ACHN (cell line): ENCODE results near the gene SEMA3C.

Experiments
- DNase-seq: peaks from one replicate; pipeline ENCODE4 v3.0.0-alpha.2; 2015
- in situ Hi-C: cut with HindIII; loops from 2 replicates; pipeline ENCODE4 v1.10.0; 2017; ENCODE audit warnings: low sequenced_read_pairs, low pct_ligation_motif_present, low pct_unique_long_range_greater_than_20kb

Gene SEMA3C

GRCh38 chr7:80918909-80919721 lies at the start of gene SEMA3C:
Gene SEMA3C (minus strand): TSS chr7:80919051. CDS start chr7:80916781, 2,270 bp downstream.
- in situ Hi-C loops: loop anchor here (25.0 kb wide), 2 partner anchors 207 to 543 kb away; no protein-coding TSS in a partner anchor
- DNase-seq: peak; percentile 99

GRCh38 chr7:80968606-80969005 lies 49.8 kb upstream of the SEMA3C start:
- in situ Hi-C loops: no loop called here

GRCh38 chr7:80967917-80968297 lies 49.1 kb upstream of the SEMA3C start:
- in situ Hi-C loops: no loop called here
- no peak for DNase-seq

More at GRCh38 chr7:80968606-80969005, 49.8 kb upstream of the SEMA3C start:
- DNase-seq: no peak

- in situ Hi-C loops: no loop called here
- no peak for DNase-seq
These were observed 48.4 kb upstream of the SEMA3C start for GRCh38 chr7:80967071-80967916.

GRCh38 chr7:80960244-80960795 lies 41.5 kb upstream of the SEMA3C start:
- no peak for DNase-seq
- in situ Hi-C loops: no loop called here

GRCh38 chr7:80957226-80957777 lies 38.5 kb upstream of the SEMA3C start:
- no peak for DNase-seq
- in situ Hi-C loops: no loop called here

GRCh38 chr7:80954191-80954590 lies 35.3 kb upstream of the SEMA3C start:
- in situ Hi-C loops: no loop called here
- DNase-seq: no peak

GRCh38 chr7:80950550-80950967 lies 31.7 kb upstream of the SEMA3C start:
- DNase-seq: no peak
- in situ Hi-C loops: no loop called here

GRCh38 chr7:80949449-80949848 lies 30.6 kb upstream of the SEMA3C start:
- no peak for DNase-seq
- in situ Hi-C loops: no loop called here

GRCh38 chr7:80946858-80947257 lies 28.0 kb upstream of the SEMA3C start:
- no peak for DNase-seq
- in situ Hi-C loops: no loop called here

GRCh38 chr7:80945976-80946375 lies 27.1 kb upstream of the SEMA3C start:
- in situ Hi-C loops: no loop called here
- no peak for DNase-seq

- DNase-seq: peak; percentile 38
- in situ Hi-C loops: no loop called here
These were observed 24.5 kb upstream of the SEMA3C start for GRCh38 chr7:80943342-80943741.

- peak; percentile 100 for DNase-seq
- in situ Hi-C loops: no loop called here
These were observed 23.6 kb upstream of the SEMA3C start for GRCh38 chr7:80942261-80943041.

GRCh38 chr7:80941208-80941758 lies 22.4 kb upstream of the SEMA3C start:
- DNase-seq: peak; percentile 74
- in situ Hi-C loops: no loop called here

GRCh38 chr7:80940539-80941207 lies 21.8 kb upstream of the SEMA3C start:
- in situ Hi-C loops: no loop called here
- peak; percentile 68 for DNase-seq

GRCh38 chr7:80937336-80937735 lies 18.5 kb upstream of the SEMA3C start:
- in situ Hi-C loops: no loop called here
- no peak for DNase-seq

GRCh38 chr7:80935991-80936780 lies 17.3 kb upstream of the SEMA3C start:
- no peak for DNase-seq
- in situ Hi-C loops: no loop called here
